IPS-20b (cell line): ENCODE data around the gene PPFIBP1.
"Not testable (repeated sequence)": the region's sequence is repeated elsewhere in the genome, so short reads cannot be mapped to it uniquely, and the experiment has no call there.

Experiments
- H3K27ac ChIP-seq: one replicate; pipeline ENCODE4 v1.5.1; 2013; ENCODE audit warnings: low read length
- H3K27me3 ChIP-seq: 2 replicates; pipeline ENCODE4 v1.6.1; 2013; ENCODE audit warnings: mild to moderate bottlenecking, low read length, inconsistent platforms; ENCODE audit not compliant: insufficient read depth
- H3K36me3 ChIP-seq: 2 replicates; pipeline ENCODE4 v1.6.1; 2013; ENCODE audit warnings: low read depth, mild to moderate bottlenecking, inconsistent platforms, low read length, moderate library complexity; ENCODE audit not compliant: insufficient read depth
- H3K4me1 ChIP-seq: 2 replicates; pipeline ENCODE4 v1.6.1; 2013; ENCODE audit warnings: mild to moderate bottlenecking, control low read depth, inconsistent platforms, low read length, moderate library complexity; ENCODE audit not compliant: insufficient read depth
- H3K4me3 ChIP-seq: 2 replicates; pipeline ENCODE4 v1.5.1; 2013; ENCODE audit warnings: mild to moderate bottlenecking, low read length, inconsistent platforms
- H3K9ac ChIP-seq: 2 replicates; pipeline ENCODE4 v1.6.1; 2013; ENCODE audit warnings: low read depth, mild to moderate bottlenecking, inconsistent platforms, low read length, moderate library complexity
- H3K9me3 ChIP-seq: 2 replicates; pipeline ENCODE4 v1.6.1; 2013; ENCODE audit warnings: mild to moderate bottlenecking, low read depth, low read length, inconsistent platforms; ENCODE audit not compliant: insufficient read depth

Gene PPFIBP1

GRCh38 chr12:27576667-27577347 is 52.8 kb downstream of the PPFIBP1 start:
- Histone ChIP-seq H3K9ac (no peak overlapping the region), H3K27me3 (no peaks in the 10 kb centered on the region), H3K36me3 (peaks cover 7% of the 10 kb centered on the region; the same call in 1 of the 2 replicates), H3K9me3 (no peaks in the 10 kb centered on the region), H3K27ac (no peak overlapping the region), H3K4me3 (no peak overlapping the region), H3K4me1 (no peaks in the 10 kb centered on the region)

DNA sequence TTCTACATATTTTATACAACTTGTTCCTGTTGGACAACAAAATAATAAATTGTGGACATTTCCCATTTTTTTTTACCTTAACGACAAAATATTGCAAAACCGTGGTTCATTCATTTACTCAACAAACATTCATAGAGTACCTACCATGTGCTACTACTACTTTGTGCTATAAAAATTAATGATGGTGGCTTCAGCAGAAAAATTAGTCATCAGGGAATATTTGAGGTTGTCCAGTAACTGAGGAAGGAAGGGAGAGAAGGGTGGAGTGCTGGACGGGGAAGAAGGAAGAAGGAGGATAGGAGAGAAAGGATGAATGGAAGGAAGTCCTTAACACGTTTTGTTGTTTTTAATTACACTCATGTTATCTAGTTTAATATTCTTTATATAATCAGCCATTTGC is 53.7 kb downstream of the PPFIBP1 start:
- Histone ChIP-seq H3K4me1 (no peaks in the 10 kb centered on the region), H3K9me3 (no peaks in the 10 kb centered on the region), H3K9ac (no peak overlapping the region), H3K27me3 (no peaks in the 10 kb centered on the region), H3K4me3 (no peak overlapping the region), H3K27ac (no peak overlapping the region), H3K36me3 (peaks cover 7% of the 10 kb centered on the region; the same call in 1 of the 2 replicates)

DNA sequence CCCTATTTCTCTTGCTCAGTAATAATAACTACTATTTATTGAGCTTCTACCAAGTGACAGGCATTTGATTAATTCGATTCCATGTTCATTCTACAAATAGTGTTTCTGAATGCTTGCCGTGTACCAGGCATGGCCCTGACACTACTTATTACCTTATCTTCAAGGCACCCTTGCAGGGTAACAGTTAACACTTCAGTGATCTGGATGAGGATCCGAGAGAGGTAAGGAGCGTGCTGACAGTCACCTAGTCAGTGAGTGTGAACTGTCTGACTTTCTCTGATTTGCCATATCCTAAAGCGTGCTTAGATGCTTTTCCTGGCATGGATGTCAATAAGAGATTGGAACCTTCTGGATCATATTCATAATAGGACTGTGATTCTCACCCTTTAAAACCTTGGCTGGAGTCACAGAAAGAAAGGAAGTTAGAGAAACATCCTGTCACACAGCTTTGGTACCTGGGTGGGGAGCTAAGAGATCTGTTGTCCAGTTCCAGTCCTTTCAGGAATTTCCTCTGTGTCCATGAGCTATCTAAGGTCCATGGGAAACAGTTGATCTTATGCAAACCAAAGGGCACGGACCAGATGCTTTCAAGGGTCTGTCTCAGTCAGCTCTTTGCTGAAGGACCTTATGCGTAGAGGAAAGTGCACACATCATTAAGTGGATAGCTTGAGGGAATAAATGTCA is 54.8 kb downstream of the PPFIBP1 start:
- H3K9me3 ChIP-seq, result no peaks in the 10 kb centered on the region
- no peaks in the 10 kb centered on the region for H3K27me3 ChIP-seq
- no peak overlapping the region for H3K4me3 ChIP-seq
- no peak overlapping the region for H3K9ac ChIP-seq
- H3K27ac ChIP-seq, result no peak overlapping the region
- peaks cover 7% of the 10 kb centered on the region; the same call in 1 of the 2 replicates for H3K36me3 ChIP-seq
- H3K4me1 ChIP-seq, result no peaks in the 10 kb centered on the region; the same call in 1 of the 2 replicates

GRCh38 chr12:27580561-27581330 is 56.7 kb downstream of the PPFIBP1 start:
- peaks cover 7% of the 10 kb centered on the region; the same call in 1 of the 2 replicates for H3K36me3 ChIP-seq
- no peaks in the 10 kb centered on the region; the same call in 1 of the 2 replicates for H3K4me1 ChIP-seq

GRCh38 chr12:27581331-27581671 is 57.3 kb downstream of the PPFIBP1 start:
- H3K36me3 ChIP-seq, H3K27me3 ChIP-seq, H3K9ac ChIP-seq, H3K4me3 ChIP-seq, H3K4me1 ChIP-seq, H3K27ac ChIP-seq, H3K9me3 ChIP-seq: not testable (repeated sequence)

More at GRCh38 chr12:27580561-27581330, 56.7 kb downstream of the PPFIBP1 start:
- H3K27ac ChIP-seq, result no peak overlapping the region
- H3K4me3 ChIP-seq, result no peak overlapping the region
- H3K27me3 ChIP-seq, result no peaks in the 10 kb centered on the region
- no peak overlapping the region for H3K9ac ChIP-seq
- H3K9me3 ChIP-seq, result no peaks in the 10 kb centered on the region

DNA sequence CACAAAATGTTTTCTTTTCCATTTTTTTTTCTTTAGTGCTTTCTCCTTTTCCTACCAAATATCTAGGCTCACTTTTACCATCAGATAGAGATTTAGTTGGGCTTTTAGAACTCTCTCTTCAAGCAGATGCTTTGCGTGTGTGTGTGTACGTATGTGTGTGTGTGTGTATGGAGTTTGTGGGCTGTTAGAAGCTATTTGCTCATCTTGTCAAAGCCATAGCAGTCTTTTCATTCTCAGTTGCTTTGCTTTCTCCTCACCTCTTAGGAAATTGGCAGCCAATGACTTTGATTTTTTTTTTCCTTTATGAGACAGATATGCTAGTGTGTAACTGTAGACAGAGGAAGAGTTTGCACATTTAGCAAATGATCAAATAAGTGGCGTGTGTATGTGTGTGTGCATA is 57.8 kb downstream of the PPFIBP1 start:
- H3K9ac ChIP-seq, H3K27me3 ChIP-seq, H3K4me1 ChIP-seq, H3K36me3 ChIP-seq, H3K9me3 ChIP-seq, H3K27ac ChIP-seq, H3K4me3 ChIP-seq: not testable (repeated sequence)

GRCh38 chr12:27582445-27582844 is 58.4 kb downstream of the PPFIBP1 start:
- H3K36me3 ChIP-seq, H3K4me3 ChIP-seq, H3K27me3 ChIP-seq, H3K27ac ChIP-seq, H3K9me3 ChIP-seq, H3K9ac ChIP-seq, H3K4me1 ChIP-seq: not testable (repeated sequence)

DNA sequence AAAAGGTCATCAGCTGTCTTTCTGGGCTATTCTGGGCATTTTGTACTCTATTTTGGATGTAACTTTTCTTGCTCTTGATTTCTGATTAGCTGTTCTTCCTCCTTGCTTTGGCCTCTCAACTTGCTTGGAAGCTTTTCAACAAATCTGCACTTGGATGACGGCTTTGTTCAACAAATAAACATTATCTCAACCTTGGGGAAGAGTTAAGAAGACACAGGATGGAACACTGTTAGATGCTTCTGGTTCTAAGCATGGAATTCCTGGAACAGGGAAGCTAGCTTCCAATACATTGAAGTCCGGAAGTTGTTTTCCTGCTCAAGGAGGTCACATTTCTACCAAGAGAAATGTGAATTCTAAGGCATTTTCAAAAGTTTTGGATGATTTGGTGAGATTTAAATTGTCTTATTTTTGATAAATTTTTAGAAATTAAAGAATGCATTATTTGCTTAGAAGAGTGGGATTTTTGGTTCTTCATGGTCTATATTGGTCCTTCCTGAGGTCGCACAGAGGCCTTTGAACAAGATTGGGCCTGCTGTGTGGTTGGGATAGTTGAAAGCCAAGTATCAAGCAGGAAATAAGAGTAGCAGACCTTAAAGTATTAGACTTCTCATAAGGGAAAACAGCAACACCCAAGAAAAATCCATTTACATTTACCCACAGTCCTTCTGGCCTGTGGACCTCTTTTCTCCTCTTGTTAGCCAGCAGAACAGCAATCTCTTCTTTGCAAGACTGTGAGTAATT is 59.2 kb downstream of the PPFIBP1 start:
- Histone ChIP-seq H3K4me1 (no peaks in the 10 kb centered on the region; the same call in 1 of the 2 replicates), H3K9ac (no peak overlapping the region), H3K36me3 (peaks cover 7% of the 10 kb centered on the region; the same call in 1 of the 2 replicates), H3K27me3 (no peaks in the 10 kb centered on the region), H3K9me3 (no peaks in the 10 kb centered on the region), H3K27ac (no peak overlapping the region), H3K4me3 (no peak overlapping the region)

DNA sequence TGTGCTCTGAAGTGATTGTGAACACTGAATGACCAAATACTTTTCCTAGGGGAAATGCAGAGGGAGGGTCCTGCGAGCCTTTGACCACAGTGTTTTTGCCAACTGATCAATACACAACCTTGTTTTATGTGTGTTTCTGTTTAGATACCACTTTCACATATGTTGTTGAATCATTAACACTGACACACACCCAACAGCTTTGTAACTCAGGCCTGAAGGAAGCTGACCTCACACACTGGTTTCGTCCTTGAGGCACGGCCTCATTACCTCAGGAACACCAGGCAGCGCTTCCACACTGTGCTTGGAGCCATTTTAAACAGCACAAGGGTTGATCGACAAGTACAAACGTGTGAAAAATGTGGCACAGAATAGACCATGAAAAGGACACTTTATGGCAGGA is 60.0 kb downstream of the PPFIBP1 start:
- Histone ChIP-seq H3K27ac (no peak overlapping the region), H3K4me3 (no peak overlapping the region), H3K9me3 (no peaks in the 10 kb centered on the region), H3K27me3 (no peaks in the 10 kb centered on the region), H3K36me3 (peaks cover 4% of the 10 kb centered on the region; the same call in 1 of the 2 replicates), H3K4me1 (no peaks in the 10 kb centered on the region; the same call in 1 of the 2 replicates), H3K9ac (no peak overlapping the region)

DNA sequence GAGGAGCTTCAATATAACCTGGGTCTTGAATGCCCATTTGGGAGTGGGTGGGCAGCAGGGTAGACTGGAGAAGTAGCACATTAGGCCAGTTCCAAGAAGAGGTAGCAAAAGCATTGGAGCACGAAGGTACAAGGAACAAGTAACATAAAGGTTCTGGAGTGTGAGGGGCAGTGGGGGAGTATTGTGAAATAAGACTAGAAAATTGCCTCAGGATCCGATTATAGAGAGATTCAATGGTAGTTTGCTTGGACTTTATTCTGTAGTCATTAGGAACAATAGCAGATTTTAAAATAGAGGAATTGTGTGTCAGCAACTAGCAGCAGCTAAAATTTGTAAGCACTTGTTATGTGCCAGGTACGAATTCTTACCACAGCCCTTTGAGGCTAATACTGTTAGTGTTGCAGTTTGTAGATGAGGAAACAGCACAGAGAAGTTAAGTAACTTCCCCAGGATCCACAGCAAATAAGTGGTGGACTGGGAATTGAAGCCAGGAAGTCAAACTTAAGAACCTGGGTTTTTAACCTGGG is 61.8 kb downstream of the PPFIBP1 start:
- no peak overlapping the region for H3K9ac ChIP-seq
- H3K36me3 ChIP-seq, result no peaks in the 10 kb centered on the region
- H3K27me3 ChIP-seq, result no peaks in the 10 kb centered on the region
- H3K4me3 ChIP-seq, result no peak overlapping the region
- H3K9me3 ChIP-seq, result no peaks in the 10 kb centered on the region
- no peak overlapping the region for H3K27ac ChIP-seq
- no peaks in the 10 kb centered on the region; the same call in 1 of the 2 replicates for H3K4me1 ChIP-seq

DNA sequence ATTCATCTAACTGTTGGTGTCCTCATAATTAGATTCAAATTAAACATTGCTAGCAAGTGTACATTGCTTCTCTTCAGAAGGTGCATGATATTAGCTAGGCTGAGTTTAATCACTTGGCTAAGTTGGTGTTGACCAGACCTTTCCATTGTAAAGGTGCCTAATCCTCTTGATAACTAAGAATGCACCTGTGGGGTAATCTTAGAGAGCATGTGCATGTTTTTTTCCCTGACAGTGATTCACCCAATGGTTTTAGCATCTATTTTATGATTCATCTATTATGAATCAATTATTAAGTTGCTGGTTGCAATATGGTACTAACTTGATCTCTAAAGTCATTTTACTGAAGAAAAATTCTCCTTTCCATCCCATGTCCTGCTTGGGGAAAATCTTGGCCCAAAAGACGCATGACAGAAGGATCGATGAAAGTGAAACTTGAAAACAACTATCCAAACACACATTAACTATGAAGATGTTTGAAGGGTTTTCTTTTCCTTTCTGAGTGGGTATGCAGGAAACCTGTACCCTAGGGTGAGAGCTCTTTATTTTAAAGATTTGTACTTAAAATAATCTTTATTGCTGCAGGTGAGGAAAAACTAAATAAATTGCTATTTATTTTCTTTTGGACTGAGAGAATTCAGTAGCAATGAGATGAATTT is 64.2 kb downstream of the PPFIBP1 start:
- H3K27ac ChIP-seq, H3K27me3 ChIP-seq, H3K4me1 ChIP-seq, H3K9me3 ChIP-seq, H3K36me3 ChIP-seq, H3K4me3 ChIP-seq, H3K9ac ChIP-seq: not testable (repeated sequence)
